ENCODE data around the gene PCIF1.

DNA sequence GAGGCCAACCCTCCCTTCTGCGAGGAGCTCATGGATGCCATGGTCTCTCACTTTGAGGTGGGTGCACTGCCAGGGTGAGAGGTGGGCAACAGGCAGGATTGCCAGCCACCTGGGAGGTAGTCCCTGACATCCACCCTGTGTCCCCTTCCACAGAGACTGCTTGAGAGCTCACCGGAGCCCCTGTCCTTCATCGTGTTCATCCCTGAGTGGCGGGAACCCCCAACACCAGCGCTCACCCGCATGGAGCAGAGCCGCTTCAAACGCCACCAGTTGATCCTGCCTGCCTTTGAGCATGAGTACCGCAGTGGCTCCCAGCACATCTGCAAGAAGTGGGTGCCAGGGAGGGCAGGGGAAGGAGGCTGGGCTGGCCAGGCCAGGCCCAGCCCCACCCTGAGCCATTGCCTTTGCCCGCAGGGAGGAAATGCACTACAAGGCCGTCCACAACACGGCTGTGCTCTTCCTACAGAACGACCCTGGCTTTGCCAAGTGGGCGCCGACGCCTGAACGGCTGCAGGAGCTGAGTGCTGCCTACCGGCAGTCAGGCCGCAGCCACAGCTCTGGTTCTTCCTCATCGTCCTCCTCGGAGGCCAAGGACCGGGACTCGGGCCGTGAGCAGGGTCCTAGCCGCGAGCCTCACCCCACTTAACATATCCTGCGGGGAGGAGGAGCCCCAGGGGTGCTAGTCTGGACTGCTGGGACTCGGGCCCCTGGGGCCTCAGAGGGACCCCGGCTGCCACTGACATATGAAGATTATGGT lies 12.8 kb downstream of the PCIF1 start:
- TF ChIP-seq, protein P1, sequence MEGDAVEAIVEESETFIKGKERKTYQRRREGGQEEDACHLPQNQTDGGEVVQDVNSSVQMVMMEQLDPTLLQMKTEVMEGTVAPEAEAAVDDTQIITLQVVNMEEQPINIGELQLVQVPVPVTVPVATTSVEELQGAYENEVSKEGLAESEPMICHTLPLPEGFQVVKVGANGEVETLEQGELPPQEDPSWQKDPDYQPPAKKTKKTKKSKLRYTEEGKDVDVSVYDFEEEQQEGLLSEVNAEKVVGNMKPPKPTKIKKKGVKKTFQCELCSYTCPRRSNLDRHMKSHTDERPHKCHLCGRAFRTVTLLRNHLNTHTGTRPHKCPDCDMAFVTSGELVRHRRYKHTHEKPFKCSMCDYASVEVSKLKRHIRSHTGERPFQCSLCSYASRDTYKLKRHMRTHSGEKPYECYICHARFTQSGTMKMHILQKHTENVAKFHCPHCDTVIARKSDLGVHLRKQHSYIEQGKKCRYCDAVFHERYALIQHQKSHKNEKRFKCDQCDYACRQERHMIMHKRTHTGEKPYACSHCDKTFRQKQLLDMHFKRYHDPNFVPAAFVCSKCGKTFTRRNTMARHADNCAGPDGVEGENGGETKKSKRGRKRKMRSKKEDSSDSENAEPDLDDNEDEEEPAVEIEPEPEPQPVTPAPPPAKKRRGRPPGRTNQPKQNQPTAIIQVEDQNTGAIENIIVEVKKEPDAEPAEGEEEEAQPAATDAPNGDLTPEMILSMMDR (IDR thresholded peaks at IDR 0.05 in 8 of 11, conservative IDR thresholded peaks at IDR 0.05 in 3 of 11), result peak in 1 of 11 experiments; percentile 8
- peak; percentile 74 to 90 (median 85) for TF ChIP-seq POLR2AphosphoS5 (IDR thresholded peaks at IDR 0.05)
- TF ChIP-seq POLR2A (IDR thresholded peaks at IDR 0.05), result no peak

Data from spleen (tissue), 7 donors.